Omental fat pad (tissue), 4 donors: ENCODE results near the gene ELL. TPM values are rescaled to one million over a fixed set of nuclear protein-coding genes. Genes with fewer than 3 reads are reported as not detected.

Experiments used
- ATAC-seq: fragments of 150-250 bp; one replicate; pipeline ENCODE4 v1.9.1; 2016; ENCODE audit warnings: mild to moderate bottlenecking, moderate library complexity; ENCODE audit not compliant: low FRiP score
- DNase-seq: peaks from one replicate; pipeline ENCODE4 v3.0.0-alpha.2; 2019; ENCODE audit warnings: low spot score
- total RNA-seq, 4 donors: library from RNA; depleted of rRNA; stranded (reverse); fragments of >200 nt; gene quantifications; one replicate each; pipeline ENCODE4 v1.1.0, GENCODE V29; 2016
- TF ChIP-seq, protein P1 (sequence below), 3 donors: fragments of 450-650 bp; IDR thresholded peaks; one replicate each; pipeline ENCODE4 v1.5.1; 2016 to 2017; ENCODE audit warnings: antibody characterized with exemption in 3 of 3, mild to moderate bottlenecking in 3 of 3, moderate library complexity in 2 of 3

ELL gene
- total RNA-seq, 4 donors from 2014 or later = 18.1 to 43.1 (median 24.8) TPM

DNA sequence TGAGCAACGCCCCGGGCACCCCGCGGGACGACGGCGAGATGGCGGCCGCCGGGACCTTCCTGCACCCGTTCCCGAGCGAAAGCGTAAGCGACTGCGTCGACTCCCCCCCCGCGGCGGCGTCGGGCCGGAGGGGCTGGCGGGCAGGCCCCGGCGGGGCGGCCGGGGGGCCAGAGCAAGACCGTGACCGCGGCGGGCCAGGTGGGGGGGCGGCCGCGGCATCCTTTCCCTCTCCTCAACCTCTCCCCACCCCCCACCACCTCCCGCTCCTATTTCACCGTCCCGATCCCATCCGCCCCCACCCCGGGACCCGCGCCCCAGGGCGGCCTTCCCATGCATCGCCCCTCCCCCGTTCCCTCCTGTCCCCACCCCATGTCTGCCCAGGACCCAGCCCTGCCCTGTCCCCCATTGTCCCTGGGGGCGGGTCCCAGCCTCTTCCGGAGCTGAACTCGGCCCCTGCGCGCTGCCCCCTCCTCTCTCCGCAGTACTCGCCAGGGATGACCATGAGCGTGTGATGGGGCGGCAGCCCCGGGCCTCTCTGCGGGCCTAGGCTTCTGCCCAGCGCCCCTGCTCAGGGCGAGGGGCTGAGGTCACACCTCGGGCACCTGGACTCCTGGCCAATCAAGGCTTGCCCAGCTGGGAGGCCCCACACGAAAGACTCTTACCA lies 88.0 kb downstream of the ELL start:
- TF ChIP-seq, protein P1, sequence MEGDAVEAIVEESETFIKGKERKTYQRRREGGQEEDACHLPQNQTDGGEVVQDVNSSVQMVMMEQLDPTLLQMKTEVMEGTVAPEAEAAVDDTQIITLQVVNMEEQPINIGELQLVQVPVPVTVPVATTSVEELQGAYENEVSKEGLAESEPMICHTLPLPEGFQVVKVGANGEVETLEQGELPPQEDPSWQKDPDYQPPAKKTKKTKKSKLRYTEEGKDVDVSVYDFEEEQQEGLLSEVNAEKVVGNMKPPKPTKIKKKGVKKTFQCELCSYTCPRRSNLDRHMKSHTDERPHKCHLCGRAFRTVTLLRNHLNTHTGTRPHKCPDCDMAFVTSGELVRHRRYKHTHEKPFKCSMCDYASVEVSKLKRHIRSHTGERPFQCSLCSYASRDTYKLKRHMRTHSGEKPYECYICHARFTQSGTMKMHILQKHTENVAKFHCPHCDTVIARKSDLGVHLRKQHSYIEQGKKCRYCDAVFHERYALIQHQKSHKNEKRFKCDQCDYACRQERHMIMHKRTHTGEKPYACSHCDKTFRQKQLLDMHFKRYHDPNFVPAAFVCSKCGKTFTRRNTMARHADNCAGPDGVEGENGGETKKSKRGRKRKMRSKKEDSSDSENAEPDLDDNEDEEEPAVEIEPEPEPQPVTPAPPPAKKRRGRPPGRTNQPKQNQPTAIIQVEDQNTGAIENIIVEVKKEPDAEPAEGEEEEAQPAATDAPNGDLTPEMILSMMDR (IDR thresholded peaks at IDR 0.05) = no peak
- DNase-seq (no peak), ATAC-seq (no peak)

DNA sequence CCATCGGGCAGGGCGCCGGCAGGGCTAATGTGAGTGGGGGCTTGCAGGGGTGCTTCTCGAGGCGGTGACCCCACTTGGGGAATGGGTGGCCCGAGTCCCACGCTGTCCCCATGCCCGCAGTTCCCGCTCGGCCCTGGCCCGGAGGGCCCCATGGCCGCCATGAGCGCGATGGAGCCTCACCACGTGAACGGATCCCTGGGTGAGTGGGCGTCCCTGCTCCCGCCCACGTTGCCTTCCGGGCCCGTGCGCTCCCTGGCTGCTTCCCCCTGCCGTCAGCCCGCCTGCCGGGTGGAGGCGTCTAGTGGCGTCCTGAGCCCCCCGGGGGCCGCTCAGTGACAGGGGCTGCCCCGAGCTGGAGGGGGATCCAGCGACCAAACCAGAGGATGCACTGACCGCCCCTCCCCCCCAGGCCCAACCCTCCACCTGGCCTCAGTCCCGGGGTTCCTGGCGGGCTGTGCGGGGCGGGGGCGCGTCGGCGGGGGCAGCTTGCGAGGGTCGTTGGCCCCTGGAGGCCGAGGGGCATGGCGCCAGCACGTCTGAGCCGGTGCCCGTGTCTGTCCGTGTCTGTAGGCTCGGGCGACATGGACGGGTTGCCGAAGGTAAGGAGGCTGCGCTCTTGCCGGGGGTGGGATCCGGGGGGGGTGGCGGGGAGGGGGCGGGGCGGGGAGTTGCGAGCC lies 88.7 kb downstream of the ELL start:
- no peak for ATAC-seq
- DNase-seq = no peak
- TF ChIP-seq, protein P1 (IDR thresholded peaks at IDR 0.05) = no peak

DNA sequence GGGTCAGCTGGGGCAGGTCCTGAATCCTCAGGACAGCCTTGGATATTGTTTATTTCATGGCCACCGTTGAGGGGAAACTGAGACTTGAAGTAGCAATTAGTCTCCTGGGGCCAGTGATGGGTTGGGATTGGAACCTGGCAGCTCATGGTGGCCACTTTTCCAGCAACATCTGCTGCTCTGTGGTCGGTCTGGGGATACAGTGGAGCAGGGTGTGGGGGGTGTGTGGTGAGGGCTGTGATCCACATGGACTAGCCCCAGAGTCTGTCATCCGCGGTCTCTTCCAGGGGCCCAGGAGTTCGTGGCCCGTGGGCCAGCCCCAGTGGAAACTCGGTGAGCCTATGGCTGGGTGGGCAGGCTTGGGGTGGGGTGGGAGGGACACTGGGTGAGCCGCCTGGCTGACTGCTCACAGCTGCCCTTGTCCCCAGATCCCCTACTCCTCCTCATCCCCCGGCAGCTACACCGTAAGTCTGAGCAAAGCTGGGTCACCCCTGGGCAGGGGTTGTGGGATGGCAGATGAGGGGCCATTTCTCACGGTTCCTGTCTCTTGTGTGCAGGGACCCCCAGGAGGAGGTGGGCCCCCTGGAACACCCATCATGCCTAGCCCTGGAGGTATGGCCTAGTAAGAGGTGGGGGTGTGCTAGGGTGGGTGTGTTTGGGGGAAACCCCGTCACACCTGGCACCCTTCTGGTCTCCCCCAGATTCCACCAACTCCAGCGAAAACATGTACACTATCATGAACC lies 89.4 kb downstream of the ELL start:
- ATAC-seq (no peak), DNase-seq (no peak)
- TF ChIP-seq, protein P1 (IDR thresholded peaks at IDR 0.05) = no peak

DNA sequence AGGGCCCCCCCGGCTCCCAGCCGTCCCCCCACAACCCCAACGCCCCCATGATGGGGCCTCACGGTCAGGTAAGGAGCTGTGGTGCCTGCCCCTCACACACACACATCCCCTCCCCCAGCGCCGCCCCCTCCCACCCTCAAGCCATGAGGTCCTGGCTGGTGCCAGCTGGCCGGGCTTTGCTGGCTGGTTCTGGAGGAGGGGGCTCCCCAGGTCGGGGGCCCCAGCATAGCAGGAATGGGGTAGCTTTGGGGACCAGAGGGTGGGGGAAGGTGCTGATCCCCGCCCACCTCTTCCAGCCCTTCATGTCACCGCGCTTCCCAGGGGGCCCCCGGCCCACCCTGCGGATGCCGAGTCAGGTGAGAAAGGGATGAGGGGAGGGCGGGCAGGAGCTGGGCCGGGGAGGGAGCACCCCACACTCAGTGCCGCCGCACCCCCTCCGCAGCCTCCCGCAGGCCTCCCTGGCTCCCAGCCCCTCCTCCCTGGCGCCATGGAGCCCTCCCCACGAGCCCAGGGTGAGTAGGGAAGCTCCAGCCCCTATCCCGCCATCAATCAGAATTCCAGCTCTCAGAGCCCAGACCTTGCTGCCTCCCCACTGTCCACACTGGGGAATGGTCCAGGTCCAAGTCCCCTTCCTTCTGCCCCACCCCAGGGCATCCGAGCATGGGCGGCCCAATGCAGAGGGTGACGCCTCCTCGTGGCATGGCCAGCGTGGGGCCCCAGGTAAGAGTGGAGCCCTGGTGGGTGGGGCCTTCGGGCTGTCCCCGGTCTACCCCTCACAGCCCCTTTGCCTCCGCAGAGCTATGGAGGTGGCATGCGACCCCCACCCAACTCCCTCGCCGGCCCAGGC lies 90.3 kb downstream of the ELL start:
- ATAC-seq (no peak), DNase-seq (no peak)
- TF ChIP-seq, protein P1 (IDR thresholded peaks at IDR 0.05) = no peak

DNA sequence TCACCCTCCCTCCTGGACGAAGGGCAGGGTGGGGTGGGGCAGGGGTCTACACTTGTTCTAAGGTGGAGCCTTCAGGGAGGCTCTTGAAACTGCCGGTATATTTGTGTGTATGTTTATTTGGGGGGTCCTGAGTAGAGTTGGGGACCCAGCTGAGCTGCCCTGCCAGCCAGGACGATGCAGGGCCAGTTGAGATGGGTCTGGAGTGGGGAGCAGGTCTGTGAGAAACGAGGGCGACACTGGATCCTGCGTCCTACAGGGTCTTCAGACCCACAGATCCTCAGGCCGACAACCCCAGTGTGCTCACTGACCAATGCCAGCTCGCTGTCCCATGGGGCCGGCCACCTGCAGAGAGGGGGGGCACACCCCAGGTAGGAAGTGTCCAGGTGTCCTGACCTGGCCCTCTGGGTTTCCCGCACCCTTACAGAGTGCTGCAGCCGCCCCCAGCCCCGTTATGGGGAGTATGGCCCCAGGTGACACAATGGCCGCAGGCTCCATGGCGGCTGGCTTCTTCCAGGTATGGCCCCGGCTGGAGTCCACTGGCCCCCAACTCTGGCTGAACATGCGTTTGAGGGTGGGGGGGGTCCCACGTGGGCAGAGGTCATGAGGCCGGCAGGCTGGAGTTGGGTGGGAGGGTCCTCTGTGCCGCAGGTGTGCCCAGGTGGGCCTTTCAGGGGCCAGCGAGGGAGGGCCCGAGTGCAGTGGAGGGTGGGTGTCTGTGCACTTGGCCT lies 91.3 kb downstream of the ELL start:
- TF ChIP-seq, protein P1 (IDR thresholded peaks at IDR 0.05) = no peak
- ATAC-seq = no peak
- no peak for DNase-seq
